GM18498 (cell line): Measurements from ENCODE around the gene RUNX3.
A peak's percentile ranks its signal among the peaks of the same experiment; 100 is the strongest.

ENCODE experiments used
- ATAC-seq: cut with Tn5 transposase; IDR thresholded peaks from one replicate; pipeline ENCODE4 v1.9.1; 2021; ENCODE audit warnings: mild to moderate bottlenecking, moderate library complexity; ENCODE audit not compliant: unreplicated experiment

Gene RUNX3

GRCh38 chr1:24948079-24948827 is 18.2 kb upstream of the RUNX3 start:
- no peak for ATAC-seq

- ATAC-seq, result peak; percentile 83
These were observed 17.0 kb upstream of the RUNX3 start for GRCh38 chr1:24946861-24947658.

GRCh38 chr1:24945354-24946326 is 15.6 kb upstream of the RUNX3 start:
- no peak for ATAC-seq

GRCh38 chr1:24944318-24944717 is 14.2 kb upstream of the RUNX3 start:
- ATAC-seq, result no peak

- ATAC-seq, result no peak
These were observed 12.7 kb upstream of the RUNX3 start for GRCh38 chr1:24942789-24943188.

GRCh38 chr1:24941564-24941963 is 11.5 kb upstream of the RUNX3 start:
- ATAC-seq, result no peak

- no peak for ATAC-seq
These were observed 10.2 kb upstream of the RUNX3 start for GRCh38 chr1:24940231-24940630.

- ATAC-seq, result no peak
These were observed 9.7 kb upstream of the RUNX3 start for GRCh38 chr1:24939675-24940193.

- ATAC-seq, result no peak
These were observed 9.1 kb upstream of the RUNX3 start for GRCh38 chr1:24939040-24939674.

GRCh38 chr1:24938276-24938675 is 8.2 kb upstream of the RUNX3 start:
- ATAC-seq, result no peak

GRCh38 chr1:24936684-24937083 is 6.6 kb upstream of the RUNX3 start:
- ATAC-seq, result no peak

GRCh38 chr1:24935615-24936484 is 5.8 kb upstream of the RUNX3 start:
- ATAC-seq, result no peak

GRCh38 chr1:24935196-24935526 is 5.1 kb upstream of the RUNX3 start:
- no peak for ATAC-seq

GRCh38 chr1:24934310-24935195 is 4.5 kb upstream of the RUNX3 start:
- ATAC-seq, result no peak

GRCh38 chr1:24933468-24933867 is 3.4 kb upstream of the RUNX3 start:
- no peak for ATAC-seq

- no peak for ATAC-seq
These were observed 2.7 kb upstream of the RUNX3 start for GRCh38 chr1:24932725-24933294.

- ATAC-seq, result no peak
These were observed 2.2 kb upstream of the RUNX3 start for GRCh38 chr1:24932284-24932683.
